IMR-90 (cell line): Measurements from ENCODE around the gene NR6A1. TPM values are rescaled to one million over a fixed set of nuclear protein-coding genes. Genes with fewer than 3 reads are reported as not detected.
A peak's percentile ranks its signal among the peaks of the same experiment; 100 is the strongest.

Experiments
- ATAC-seq: fragments of 200-7000 bp; cut with Tn5 transposase; 2 replicates; pipeline ENCODE4 v1.9.1; 2020; ENCODE audit warnings: low read depth, mild to moderate bottlenecking, moderate library complexity
- BruUV-seq: library from RNA; stranded (reverse); fragments of 400-500 nt; replicated peaks from 2 replicates; lab custom pipeline; 2021; lab: Mats Ljungman, UMichigan
- CTCF ChIA-PET: fragments of 300-600 bp; formaldehyde crosslinking; extraction: SDS; loops from one replicate; lab custom pipeline; 2021; ENCODE audit warnings: antibody characterized with exemption; lab: Yijun Ruan, JAX
- POLR2A ChIA-PET: fragments of 300-600 bp; sonication (Branson Sonifier 250); formaldehyde crosslinking; loops from one replicate; lab custom pipeline; 2022; ENCODE audit warnings: antibody characterized with exemption; ENCODE audit not compliant: unreplicated experiment; lab: Charles Lee
- DNase-seq: peaks from one replicate; pipeline ENCODE4 v3.0.0; 2013
- H2AFZ ChIP-seq: replicated peaks from 2 replicates; pipeline ENCODE3; 2013; ENCODE audit warnings: low read length, mild to moderate bottlenecking; ENCODE audit not compliant: poor library complexity
- H2AK5ac ChIP-seq: 2 replicates; pipeline ENCODE4 v1.6.1; 2013; ENCODE audit warnings: low read depth, low read length, inconsistent platforms
- H2AK9ac ChIP-seq: replicated peaks from 2 replicates; pipeline ENCODE3; 2013; ENCODE audit warnings: mild to moderate bottlenecking, low read depth, low read length, moderate library complexity; ENCODE audit not compliant: poor library complexity
- H2BK120ac ChIP-seq: 2 replicates; pipeline ENCODE4 v1.6.1; 2013; ENCODE audit warnings: low read depth, low read length, inconsistent platforms
- H2BK15ac ChIP-seq: 3 replicates; pipeline ENCODE4 v1.6.1; 2013; ENCODE audit warnings: low read depth, low read length, inconsistent platforms
- H2BK20ac ChIP-seq: 2 replicates; pipeline ENCODE4 v1.6.1; 2013; ENCODE audit warnings: low read depth, mild to moderate bottlenecking, inconsistent platforms, low read length, moderate library complexity
- H2BK5ac ChIP-seq: 2 replicates; pipeline ENCODE4 v1.6.1; 2013; ENCODE audit warnings: mild to moderate bottlenecking, low read depth, low read length, inconsistent platforms; ENCODE audit not compliant: poor library complexity, severe bottlenecking
- H3K14ac ChIP-seq: replicated peaks from 2 replicates; pipeline ENCODE4 v1.6.1; 2013; ENCODE audit warnings: low read depth, low read length, inconsistent platforms
- H3K18ac ChIP-seq: 2 replicates; pipeline ENCODE4 v1.6.1; 2013; ENCODE audit warnings: low read depth, low read length, control low read depth
- H3K23ac ChIP-seq: 2 replicates; pipeline ENCODE4 v1.6.1; 2013; ENCODE audit warnings: low read depth, low read length, inconsistent platforms
- H3K27ac ChIP-seq: 2 replicates; pipeline ENCODE4 v1.5.1; 2013; ENCODE audit warnings: mild to moderate bottlenecking, control low read depth, low read length; ENCODE audit not compliant: insufficient read depth
- H3K27me3 ChIP-seq: 2 replicates; pipeline ENCODE4 v1.6.1; 2013; ENCODE audit warnings: low read length; ENCODE audit not compliant: control insufficient read depth, insufficient read depth
- H3K36me3 ChIP-seq: 2 replicates; pipeline ENCODE4 v1.6.1; 2013; ENCODE audit warnings: low read length, mixed read lengths; ENCODE audit not compliant: control insufficient read depth, insufficient read depth
- H3K4ac ChIP-seq: 2 replicates; pipeline ENCODE4 v1.6.1; 2013; ENCODE audit warnings: low read depth, low read length, inconsistent platforms
- H3K4me1 ChIP-seq: 2 replicates; pipeline ENCODE4 v1.6.1; 2013; ENCODE audit warnings: low read length, mixed read lengths; ENCODE audit not compliant: control insufficient read depth, insufficient read depth
- H3K4me2 ChIP-seq: 2 replicates; pipeline ENCODE4 v1.6.1; 2013; ENCODE audit warnings: low read depth, mild to moderate bottlenecking, control low read depth, low read length, moderate library complexity
- H3K4me3 ChIP-seq: 2 replicates; pipeline ENCODE4 v1.5.1; 2013; ENCODE audit warnings: low read depth, mild to moderate bottlenecking, control low read depth, low read length, moderate library complexity; ENCODE audit not compliant: insufficient read depth
- H3K56ac ChIP-seq: 2 replicates; pipeline ENCODE4 v1.6.1; 2013; ENCODE audit warnings: low read length, inconsistent platforms; ENCODE audit not compliant: insufficient read depth; ENCODE audit errors: extremely low read depth
- H3K79me1 ChIP-seq, 2 experiments: 2 replicates each; pipeline ENCODE4 v1.6.1; 2013; ENCODE audit warnings: low read length in 2 of 2, inconsistent platforms in 1 of 2, low read depth in 1 of 2
- H3K9ac ChIP-seq: 2 replicates; pipeline ENCODE4 v1.6.1; 2013; ENCODE audit warnings: low read depth, low read length, control low read depth
- H3K9me1 ChIP-seq: 2 replicates; pipeline ENCODE4 v1.6.1; 2013; ENCODE audit warnings: low read length, inconsistent platforms; ENCODE audit not compliant: insufficient read depth
- H3K9me3 ChIP-seq: 2 replicates; pipeline ENCODE4 v1.6.1; 2013; ENCODE audit warnings: low read length; ENCODE audit not compliant: control insufficient read depth, insufficient read depth
- H4K20me1 ChIP-seq: 2 replicates; pipeline ENCODE4 v1.6.1; 2013; ENCODE audit warnings: low read length, inconsistent platforms; ENCODE audit not compliant: insufficient read depth
- H4K5ac ChIP-seq: 2 replicates; pipeline ENCODE4 v1.6.1; 2013; ENCODE audit warnings: mild to moderate bottlenecking, low read depth, low read length, control low read depth
- H4K8ac ChIP-seq, 2 experiments: 2 replicates each; pipeline ENCODE4 v1.6.1; 2013; ENCODE audit warnings: low read depth in 2 of 2, low read length in 2 of 2, control low read depth in 1 of 2, inconsistent platforms in 1 of 2
- H4K91ac ChIP-seq: 2 replicates; pipeline ENCODE4 v1.6.1; 2013; ENCODE audit warnings: low read depth, low read length, inconsistent platforms; ENCODE audit not compliant: insufficient read depth
- CEBPB ChIP-seq: IDR thresholded peaks from 2 replicates; pipeline ENCODE4 v1.6.1; 2012; ENCODE audit warnings: low read depth, low read length, improper control_type of control experiment
- ELK1 ChIP-seq: fragments of 150-350 bp; IDR thresholded peaks from 2 replicates; pipeline ENCODE4 v1.6.1; 2016; ENCODE audit warnings: low read depth, mild to moderate bottlenecking, low read length, moderate library complexity, borderline replicate concordance
- FOS ChIP-seq: fragments of 150-350 bp; IDR thresholded peaks from 2 replicates; pipeline ENCODE4 v1.6.1; 2016; ENCODE audit warnings: low read depth, low read length
- MAFK ChIP-seq: IDR thresholded peaks from 2 replicates; pipeline ENCODE4 v1.6.1; 2012; ENCODE audit warnings: low read depth, low read length, improper control_type of control experiment
- MAZ ChIP-seq: IDR thresholded peaks from 2 replicates; pipeline ENCODE4 v1.6.1; 2012; ENCODE audit warnings: low read depth, mild to moderate bottlenecking, low read length, improper control_type of control experiment, moderate library complexity, borderline replicate concordance
- NFE2L2 ChIP-seq: fragments of 150-350 bp; IDR thresholded peaks from 2 replicates; pipeline ENCODE4 v1.6.1; 2016; ENCODE audit warnings: low read depth, mild to moderate bottlenecking, low read length
- RAD21 ChIP-seq: IDR thresholded peaks from 2 replicates; pipeline ENCODE4 v1.6.1; 2012; ENCODE audit warnings: low read length, improper control_type of control experiment
- SMC3 ChIP-seq: fragments of 150-350 bp; IDR thresholded peaks from 2 replicates; pipeline ENCODE4 v1.6.1; 2016; ENCODE audit warnings: low read depth, mild to moderate bottlenecking, antibody characterized with exemption, low read length, moderate library complexity
- WGBS, 2 experiments: methylation state at CpG; one replicate each; pipeline versions ENCODE4 v1.1.5 to v1.1.7; 2013; ENCODE audit warnings: missing lambda C conversion rate in 2 of 2; ENCODE audit not compliant: insufficient read length in 1 of 2; ENCODE audit errors: extremely low coverage in 2 of 2; 5-methylcytosine and 5-hydroxymethylcytosine counted together
- dilution Hi-C: fragments of 300-500 bp; cut with HindIII; formaldehyde crosslinking; loops from one replicate; pipeline ENCODE4 v1.14.3; 2018; ENCODE audit warnings: low sequenced_read_pairs; ENCODE audit not compliant: unreplicated experiment
- in situ Hi-C: fragments of 300-500 bp; cut with MboI; formaldehyde crosslinking; loops from 3 replicates; pipeline ENCODE4 v1.14.3; 2019; ENCODE audit warnings: low sequenced_read_pairs, inconsistent platforms, mixed read lengths
- intact Hi-C: fragments of 100-400 bp; cut with micrococcal nuclease; formaldehyde crosslinking; loops from 2 replicates; pipeline ENCODE4 v1.10.0; 2022
- polyA plus RNA-seq, 3 experiments: library from polyadenylated mRNA; depleted of rRNA; stranded (reverse); fragments of >200 nt; gene quantifications; 2 replicates each; pipeline ENCODE4 v1.2.3, GENCODE V29; 2012; ENCODE audit warnings: low replicate concordance in 1 of 3
- total RNA-seq: library from RNA; depleted of rRNA; stranded (reverse); fragments of >200 nt; gene quantifications from 2 replicates; pipeline ENCODE4 v1.2.3, GENCODE V29; 2012

Gene NR6A1
- total and polyA plus RNA-seq, 2 of the 4 experiments (the other 2 are of a cell fraction), result 0.14 to 0.36 TPM

DNA sequence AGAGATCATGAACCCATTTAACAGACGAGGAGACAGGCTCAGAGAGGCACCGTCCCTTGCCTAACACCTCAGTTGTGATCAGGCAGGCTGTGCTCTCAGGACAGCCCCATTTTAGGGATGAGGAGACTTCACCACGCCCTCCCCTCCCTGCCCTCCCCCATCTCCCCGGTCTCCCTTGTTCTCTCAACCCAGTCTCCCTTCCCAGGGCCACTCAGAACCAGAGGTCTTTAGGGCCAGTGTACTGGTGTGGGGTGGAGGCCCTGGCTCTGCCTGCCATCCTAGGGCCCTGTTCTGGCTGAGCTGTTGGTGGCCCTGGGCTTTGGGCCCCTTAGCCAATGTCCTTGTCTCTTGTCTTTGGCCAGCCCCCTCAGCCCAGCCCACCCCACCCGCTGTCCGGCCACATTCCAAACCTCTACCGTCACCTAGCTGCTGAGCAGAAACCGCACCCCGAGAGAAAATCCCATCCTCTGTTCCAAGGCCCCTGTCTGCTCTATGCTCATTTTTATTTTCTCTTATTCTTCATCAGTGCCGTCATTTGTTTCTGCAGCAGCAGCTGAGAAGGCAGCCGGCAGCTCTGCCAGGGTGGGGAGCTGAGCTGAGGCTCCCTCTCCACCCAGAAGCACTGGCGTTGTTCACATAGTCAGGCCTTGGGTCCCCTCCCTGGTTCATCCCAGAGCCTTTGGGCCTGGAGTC, 39.7 kb upstream of the NR6A1 start (continued):
- TF ChIP-seq MAZ, result peak; percentile 51; the same call in 1 of the 2 replicates

GRCh38 chr9:124809741-124810500, 38.8 kb upstream of the NR6A1 start:
- no peaks in the 10 kb centered on the region for H4K20me1 ChIP-seq

More at GRCh38 chr9:124809741-124810500, 38.8 kb upstream of the NR6A1 start:
- no peaks in the 10 kb centered on the region for H3K9me3 ChIP-seq
- H2AK5ac ChIP-seq, result peak overlapping the region; percentile 100
- H2BK20ac ChIP-seq, result peak overlapping the region; percentile 99
- WGBS, 2 experiments, result 97% methylated on average over 20 of the region's 60 CpGs; no CpG with 5 or more reads in 1 of the 2 experiments
- dilution Hi-C loops, result no loop called here
- ATAC-seq, result no peak
- H3K4me3 ChIP-seq, result no peak overlapping the region
- peak overlapping the region; percentile 92 for H2AK9ac ChIP-seq
- H3K9ac ChIP-seq, result no peak overlapping the region
- peaks cover 12% of the 10 kb centered on the region; the same call in 1 of the 2 replicates for H3K36me3 ChIP-seq
- TF ChIP-seq CEBPB, result no peak
- no peak for TF ChIP-seq FOS
- TF ChIP-seq MAFK, result no peak
- TF ChIP-seq MAZ, result no peak
- TF ChIP-seq RAD21, result no peak
- TF ChIP-seq NFE2L2, result no peak
- TF ChIP-seq ELK1, result no peak
- TF ChIP-seq SMC3, result no peak
- H3K79me1 ChIP-seq, result peaks cover 0 to 10% of the 10 kb centered on the region in 2 experiments; a peak in 2 of 4 replicates
- H3K27ac ChIP-seq, result no peak overlapping the region; the same call in 1 of the 2 replicates
- H2BK15ac ChIP-seq, result peak overlapping the region; percentile 98; the same call in 2 of the 3 replicates
- H3K4me2 ChIP-seq, result no peak overlapping the region
- H3K18ac ChIP-seq, result peak overlapping the region; percentile 68; the same call in 1 of the 2 replicates
- CTCF ChIA-PET, result interaction anchor here (0.8 kb wide), 1 partner anchor 43 kb away, joined by 3 read pairs; the partner anchor contains the start of gene WDR38
- intact Hi-C loops, result no loop called here
- peaks cover 20% of the 10 kb centered on the region for H3K9me1 ChIP-seq
- peak overlapping the region; percentile 98 for H3K14ac ChIP-seq
- H3K27me3 ChIP-seq, result no peaks in the 10 kb centered on the region
- BruUV-seq, result no TSS peak
- peaks cover 23% of the 10 kb centered on the region for H3K4me1 ChIP-seq
- H4K91ac ChIP-seq, result peak overlapping the region; percentile 98
- in situ Hi-C loops, result no loop called here
- DNase-seq, result no peak
- H3K56ac ChIP-seq, result no peak overlapping the region
- H2BK120ac ChIP-seq, result peak overlapping the region; percentile 99
- peak overlapping the region; percentile 84 to 96; a peak in 3 of 4 replicates for H4K8ac ChIP-seq
- no peak overlapping the region; the same call in 1 of the 2 replicates for H4K5ac ChIP-seq
- H3K4ac ChIP-seq, result peak overlapping the region; percentile 100
- POLR2A ChIA-PET, result no interaction called here
- peak overlapping the region; percentile 56 for H2BK5ac ChIP-seq
- no peak overlapping the region for H3K23ac ChIP-seq
- H2AFZ ChIP-seq, result peak overlapping the region; percentile 93
